Right lobe of liver (tissue), 4 donors: ENCODE measurements around the gene USP47.

Experiments used
- CTCF ChIP-seq, 4 donors: fragments of 200-600 bp in 3 of 4; fragments of 450-650 bp in 1 of 4; IDR thresholded peaks; one replicate each; pipeline versions ENCODE4 v1.5.1 to v1.8.0; 2016 to 2022; ENCODE audit warnings: antibody characterized with exemption in 4 of 4, mild to moderate bottlenecking in 2 of 4
- POLR2A ChIP-seq: fragments of 450-650 bp; IDR thresholded peaks from one replicate; pipeline ENCODE4 v1.6.1; 2017; ENCODE audit warnings: antibody characterized with exemption, mild to moderate bottlenecking
- donor health status: DM: no; HTN: no; CAD: no.
- donor health status: DM: no; HTN: no; CAD: no.
- donor health status: DM: no; HTN: yes; CAD: no.

GRCh38 chr11:11810764-11811726 lies 30.7 kb upstream of the USP47 start:
- TF ChIP-seq CTCF (IDR thresholded peaks at IDR 0.05) (no peak), POLR2A (no peak)
